NCI-H1105 treated with DMSO at 0.1 percent for 48 hours (cell line): Measurements from ENCODE around the gene NEK6.

Source experiments
- DNase-seq: peaks from one replicate; lab custom pipeline; 2025; lab: John Stamatoyannopoulos, UW

NEK6 gene

DNA sequence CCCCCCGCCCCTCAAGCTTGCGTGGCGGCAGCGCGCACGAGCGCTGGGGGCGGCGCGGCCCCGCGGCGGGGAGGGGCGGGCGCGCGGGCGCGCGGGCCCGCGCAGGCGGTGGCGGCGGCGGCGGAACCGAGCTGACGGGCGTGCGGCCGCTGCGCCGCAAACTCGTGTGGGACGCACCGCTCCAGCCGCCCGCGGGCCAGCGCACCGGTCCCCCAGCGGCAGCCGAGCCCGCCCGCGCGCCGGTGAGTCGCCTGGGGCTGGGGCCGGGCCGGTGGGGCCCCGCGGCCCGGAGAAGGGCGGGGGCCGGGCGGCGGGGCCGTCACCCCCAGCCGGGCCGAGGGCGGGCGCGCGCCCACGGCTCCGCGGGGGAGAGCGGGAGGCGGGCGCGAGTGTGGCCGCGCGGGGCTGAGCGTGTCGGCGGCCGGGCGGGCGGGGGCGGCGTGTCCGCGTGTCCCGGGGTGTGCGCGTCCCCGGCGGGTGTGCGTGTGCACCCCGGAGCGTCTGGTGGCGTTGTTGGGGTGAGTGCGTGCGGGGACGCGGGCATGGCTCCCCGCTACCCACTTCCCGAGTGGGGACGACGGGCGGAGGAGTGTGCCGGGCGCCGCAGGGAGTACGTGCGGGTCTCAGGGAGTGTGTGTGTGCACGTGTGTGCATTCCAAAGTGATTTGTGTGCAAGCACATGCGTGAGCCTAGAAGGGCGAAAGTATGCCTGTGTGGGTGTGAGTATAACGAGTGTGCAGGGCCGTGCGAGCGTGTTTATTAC is at the start of gene NEK6:
NEK6 (plus strand) TSS at position 106 of the 763 bp plus-strand sequence. CDS start 44,016 bp downstream, outside the sequence.
- no peak for DNase-seq

DNA sequence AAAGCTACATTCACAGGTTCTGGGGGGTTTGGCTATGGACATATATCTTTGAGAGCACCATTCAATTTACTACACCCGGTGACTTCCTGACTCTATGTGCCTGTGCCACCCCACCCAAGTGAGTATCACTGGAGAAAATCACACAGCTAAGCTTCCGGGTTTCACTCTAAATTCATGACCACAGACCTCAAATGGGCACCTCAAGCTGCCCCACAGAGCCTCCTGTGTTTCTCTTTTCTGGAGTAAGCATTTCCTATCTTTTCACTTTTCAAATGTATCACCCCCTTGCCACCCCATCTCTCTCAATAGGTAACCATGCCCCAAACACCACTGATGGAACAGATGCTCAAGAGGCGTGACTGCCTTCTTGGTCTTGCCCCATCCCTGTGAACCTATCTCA is 49.2 kb upstream of the NEK6 start:
- no peak for DNase-seq

DNA sequence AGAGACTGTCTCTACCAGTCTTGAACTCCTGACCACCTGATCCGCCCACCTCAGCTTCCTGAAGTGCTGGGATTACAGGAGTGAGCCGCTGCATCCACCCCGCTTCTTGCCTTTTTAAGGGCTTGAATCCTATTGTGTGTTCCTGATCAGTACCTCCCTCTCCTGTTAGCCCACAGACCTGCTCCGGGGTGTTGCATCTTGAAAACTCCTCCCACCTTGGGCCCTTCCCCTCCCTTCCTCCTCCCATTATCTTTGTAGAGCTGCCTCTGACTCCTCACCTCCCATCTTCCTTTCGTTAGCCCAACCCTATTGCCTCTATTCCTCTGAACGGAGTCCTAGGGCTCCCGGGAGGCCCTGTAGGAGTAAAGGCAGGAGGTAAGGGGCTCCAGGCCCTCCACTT is 48.5 kb upstream of the NEK6 start:
- no peak for DNase-seq

DNA sequence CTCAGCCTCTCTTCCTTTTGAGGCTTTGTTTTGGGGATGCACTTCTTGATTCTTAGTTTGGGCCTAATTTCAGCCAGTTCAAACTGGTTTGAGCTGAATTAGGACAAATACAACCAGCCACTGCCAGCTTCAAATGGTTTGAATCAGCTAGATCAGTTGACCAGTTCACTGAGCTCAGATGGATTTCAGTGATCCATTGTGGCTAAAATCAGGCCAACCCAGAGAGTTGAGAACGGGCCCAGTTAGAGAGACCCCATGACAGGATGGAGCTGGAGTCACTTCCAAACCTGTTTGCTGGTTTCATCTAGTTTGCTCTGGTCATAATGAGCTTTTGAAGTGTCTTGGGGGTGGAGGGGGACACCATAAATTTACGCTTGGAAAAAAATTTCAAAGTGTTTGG is 48.0 kb upstream of the NEK6 start:
- no peak for DNase-seq

DNA sequence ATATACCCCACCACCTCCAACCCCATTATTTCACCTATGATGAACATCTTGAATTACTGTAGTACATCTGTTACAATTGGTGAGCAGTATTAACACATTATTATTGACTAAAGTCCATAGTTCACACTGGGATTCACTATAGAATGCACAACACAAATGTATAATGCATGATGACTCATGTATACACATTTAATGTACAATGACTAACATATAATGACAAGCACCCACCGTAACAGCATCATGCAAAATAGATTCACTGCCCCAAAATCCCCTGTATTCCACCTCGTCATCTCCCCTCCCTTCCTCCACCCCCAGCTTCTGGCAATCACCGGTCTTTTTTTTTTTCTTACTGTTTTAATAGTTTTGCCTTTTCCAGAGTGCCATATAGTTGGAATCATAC is 47.1 kb upstream of the NEK6 start:
- DNase-seq = no peak

DNA sequence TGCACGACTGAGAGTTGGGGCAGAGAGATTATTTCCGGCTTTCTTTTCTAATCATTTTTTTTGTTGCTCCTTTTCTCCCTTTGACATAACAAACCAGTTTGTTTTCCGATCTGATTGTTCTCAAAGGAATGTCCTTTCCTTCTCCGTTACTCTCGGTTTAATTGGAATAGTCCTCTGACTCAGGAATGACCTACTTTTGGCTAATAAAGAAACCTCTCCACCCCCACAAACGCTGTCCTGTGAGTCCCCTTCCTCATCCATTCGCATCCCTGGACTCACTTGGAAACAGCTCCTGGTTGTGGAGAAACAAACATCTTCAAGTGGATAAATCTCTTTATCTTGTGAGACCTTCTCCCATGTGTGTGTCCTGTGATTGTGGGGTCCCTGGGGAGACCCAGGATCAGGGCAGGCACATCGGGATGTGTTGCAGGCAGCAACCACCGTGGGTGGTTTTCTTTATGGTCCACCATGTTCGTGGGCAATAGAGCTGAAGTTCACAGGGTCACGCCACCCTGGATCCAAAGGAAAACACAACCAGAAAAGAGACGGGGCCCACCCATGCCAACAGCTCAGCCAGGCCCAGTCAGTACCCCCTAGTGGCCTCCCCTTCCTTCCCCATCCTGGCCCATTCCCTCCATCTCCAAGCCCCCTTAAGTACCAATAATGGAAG is 45.2 kb upstream of the NEK6 start:
- no peak for DNase-seq

DNA sequence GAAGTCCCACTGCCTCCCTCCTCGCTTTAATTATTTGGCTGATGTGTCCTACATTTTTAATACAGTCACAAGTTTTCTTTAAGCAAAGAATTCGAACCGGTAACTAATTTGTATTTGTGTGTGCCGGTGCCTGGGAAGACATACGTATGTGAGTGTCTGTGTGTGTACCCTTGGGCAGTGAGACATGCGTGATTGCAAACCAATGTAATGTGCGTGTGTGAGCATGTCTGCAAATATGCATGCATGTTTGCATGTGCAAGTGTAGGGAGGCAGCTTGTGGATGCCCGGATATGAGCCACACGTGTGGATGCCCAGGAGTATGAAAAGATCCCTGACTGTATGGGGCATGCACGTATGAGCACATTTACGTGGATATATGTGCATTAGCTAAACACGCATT is 44.4 kb upstream of the NEK6 start:
- DNase-seq = no peak

DNA sequence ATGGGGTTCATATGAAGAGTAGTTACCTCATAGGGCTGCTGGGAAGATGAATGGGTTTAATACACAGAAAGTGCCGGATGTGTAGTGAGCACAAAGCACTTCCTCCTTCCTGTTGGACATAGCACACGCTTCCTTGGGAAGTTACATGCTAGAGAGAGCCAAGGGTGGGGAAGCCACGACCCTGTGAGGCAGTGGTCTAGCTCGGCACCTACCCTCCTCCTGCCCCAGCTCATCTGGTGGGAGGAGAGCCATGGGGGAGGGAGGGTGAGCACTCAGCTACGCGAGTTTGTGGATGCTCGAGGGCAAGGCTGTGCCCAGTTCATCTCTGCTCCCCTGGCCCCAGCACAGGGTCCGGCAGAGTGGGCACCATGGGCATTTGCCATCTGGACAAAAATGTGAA is 43.6 kb upstream of the NEK6 start:
- DNase-seq = no peak

DNA sequence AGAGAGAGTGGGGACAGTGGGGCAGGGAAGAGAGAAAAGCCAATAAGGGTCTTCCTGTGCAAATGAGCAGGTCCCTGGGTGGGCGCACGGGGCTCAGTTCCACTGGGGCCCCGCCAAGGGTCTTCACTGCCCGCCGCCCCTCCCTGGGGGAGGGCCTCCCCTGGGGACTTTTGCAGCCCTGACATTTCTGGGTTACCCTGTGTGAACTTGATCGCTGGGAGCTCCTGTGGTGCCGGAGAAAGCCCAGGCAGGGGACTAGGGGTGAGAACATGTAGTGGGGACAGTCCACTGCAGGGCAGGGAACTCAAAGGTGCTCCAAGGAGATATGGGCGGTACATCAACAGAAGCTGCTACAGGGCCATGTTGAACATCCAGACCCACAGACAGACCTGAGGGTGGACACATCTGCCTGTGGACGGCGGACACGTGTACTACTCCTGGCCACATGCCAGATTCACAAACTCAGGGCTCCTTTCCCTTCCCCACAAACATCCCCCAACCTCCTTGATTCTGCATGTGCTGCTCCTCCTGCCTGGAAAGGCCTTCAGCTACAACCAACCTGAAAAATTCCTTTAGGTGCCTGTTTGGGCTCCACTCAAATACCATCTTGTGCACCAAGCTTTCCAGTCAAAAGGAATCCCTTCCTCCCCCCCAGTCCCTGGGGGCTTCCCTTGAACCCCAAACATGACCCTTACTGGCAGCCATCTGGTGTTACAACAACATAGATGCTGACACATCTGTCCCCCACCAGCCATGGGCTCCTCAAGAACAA is 43.0 kb upstream of the NEK6 start:
- DNase-seq = no peak

DNA sequence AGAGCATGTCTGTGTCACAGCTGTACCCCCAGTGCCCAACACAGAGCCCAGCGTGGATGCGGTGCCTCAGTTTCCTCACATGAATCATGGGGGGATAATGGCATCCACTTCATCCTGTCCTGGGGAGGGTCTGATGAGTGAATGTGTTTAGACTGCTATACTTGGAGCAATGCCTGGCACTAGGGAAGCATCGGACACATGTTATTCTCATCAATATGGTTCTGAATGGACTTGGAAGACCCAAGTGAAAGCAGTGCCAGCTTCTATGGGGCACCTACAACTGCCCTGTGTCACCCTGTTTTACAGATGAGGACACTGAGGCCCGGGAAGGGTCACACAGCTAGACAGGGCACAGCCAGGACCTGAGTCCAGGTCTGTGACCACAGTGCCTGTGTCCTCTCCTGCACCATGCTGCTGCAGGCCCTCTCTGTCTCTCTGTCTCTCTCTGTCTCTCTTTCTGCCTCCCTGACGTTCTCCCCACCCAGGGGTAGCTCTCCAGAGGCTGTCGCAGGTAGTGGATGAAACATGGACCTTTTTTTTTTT is 42.3 kb upstream of the NEK6 start:
- DNase-seq = no peak

DNA sequence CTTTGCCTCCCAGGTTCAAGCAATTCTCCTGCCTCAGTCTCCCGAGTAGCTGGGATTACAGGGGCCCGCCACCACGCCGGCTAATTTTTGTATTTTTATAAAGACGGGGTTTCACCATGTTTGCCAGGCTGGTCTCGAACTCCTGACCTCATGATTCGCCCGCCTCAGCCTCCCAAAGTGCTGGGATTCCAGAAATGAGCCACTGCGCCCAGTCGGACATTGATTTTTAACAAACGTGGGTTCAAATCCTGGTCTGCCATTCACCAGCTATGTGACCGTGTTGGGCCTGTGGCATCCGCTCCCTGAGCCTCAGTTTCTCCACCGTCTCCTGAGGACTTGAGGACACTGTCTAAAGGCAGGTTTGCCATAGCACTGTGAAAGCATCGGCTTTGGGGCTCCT is 41.8 kb upstream of the NEK6 start:
- no peak for DNase-seq

DNA sequence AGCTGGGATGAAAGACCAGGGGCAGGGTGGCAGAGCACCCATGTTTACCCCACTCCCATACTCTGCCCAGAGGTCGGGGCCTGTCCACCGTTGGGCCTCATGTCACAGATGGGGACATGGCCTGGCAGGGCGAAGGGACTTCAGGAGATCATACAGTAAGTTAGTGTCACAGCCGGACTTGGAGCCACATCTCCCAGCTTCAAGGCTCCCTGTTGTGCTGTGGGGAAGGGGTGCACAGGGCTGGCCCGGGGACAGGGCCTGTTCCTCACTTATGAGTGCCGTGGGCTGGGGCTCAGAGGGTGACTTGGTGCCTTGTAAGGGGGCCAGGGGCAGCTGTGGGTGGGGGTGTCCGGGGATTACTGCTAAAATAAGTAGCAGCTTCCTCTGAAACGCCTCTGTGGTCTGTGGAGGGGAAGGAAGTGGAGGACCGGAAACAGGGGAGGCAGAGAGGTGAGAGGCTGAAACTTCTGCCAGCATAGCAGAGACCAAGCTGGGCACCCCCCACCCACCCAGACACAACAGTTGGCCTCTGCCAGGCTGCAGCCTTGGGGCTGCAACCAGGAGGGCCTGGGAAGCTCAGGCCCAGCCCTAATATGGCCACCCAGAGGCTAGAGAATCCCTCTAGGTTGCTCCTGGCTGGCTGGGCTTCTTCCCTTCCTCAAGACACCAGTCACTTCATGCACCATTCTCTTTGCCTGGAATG is 41.1 kb upstream of the NEK6 start:
- no peak for DNase-seq

DNA sequence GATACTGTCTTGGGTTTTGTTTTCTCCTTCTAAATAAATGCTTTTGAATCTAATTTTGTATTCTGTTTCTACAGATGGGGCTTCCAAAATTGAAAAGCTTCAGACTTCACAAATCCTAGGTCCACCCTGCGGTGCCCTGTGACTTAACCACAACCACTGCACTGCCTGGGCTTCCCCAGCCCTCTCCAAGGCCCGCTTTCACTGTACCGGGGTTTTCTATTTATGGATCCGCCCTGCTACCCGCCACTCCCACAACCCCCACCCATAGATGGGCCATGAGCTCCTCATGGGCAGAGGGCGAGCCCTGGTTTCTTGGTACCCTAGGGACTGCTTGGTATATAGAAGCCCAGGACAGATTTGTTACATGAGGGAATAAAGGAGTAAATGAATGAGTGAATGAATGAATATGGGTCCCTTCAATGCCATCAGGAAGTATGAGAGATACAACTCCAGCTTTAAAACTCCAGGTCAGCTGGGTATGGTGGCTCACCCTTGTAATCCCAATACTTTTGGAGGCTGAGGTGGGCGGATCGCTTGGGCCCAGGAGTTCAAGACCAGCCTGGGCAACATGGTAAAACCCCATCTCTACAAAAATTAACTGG is 39.8 kb upstream of the NEK6 start:
- DNase-seq = no peak

DNA sequence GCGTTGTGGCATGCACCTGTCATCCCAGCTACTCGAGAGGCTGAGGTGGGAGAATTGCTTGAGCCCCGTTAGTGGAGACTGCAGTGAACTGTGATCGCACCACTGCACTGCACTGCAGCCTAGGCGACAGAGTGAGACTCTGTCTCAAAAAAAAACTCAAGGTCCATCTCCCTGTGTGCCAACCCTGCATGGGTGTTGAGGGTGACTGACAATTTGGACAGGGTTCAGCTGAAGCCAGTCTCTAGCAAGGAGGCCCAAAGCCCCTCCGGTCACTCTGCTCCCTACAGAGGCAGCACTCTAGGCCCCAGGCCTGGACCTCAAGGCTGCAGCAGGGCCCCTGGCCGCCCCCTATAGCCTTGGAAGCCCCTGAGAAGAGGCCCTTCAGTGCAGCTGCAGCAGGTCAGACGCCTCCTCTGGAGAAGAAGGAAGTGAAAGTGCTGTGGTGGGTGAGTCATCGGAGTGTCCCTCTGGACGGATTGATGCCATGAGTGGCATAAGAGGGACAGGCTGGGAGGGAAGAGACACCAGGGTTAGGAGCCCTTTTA is 39.2 kb upstream of the NEK6 start:
- DNase-seq = no peak

DNA sequence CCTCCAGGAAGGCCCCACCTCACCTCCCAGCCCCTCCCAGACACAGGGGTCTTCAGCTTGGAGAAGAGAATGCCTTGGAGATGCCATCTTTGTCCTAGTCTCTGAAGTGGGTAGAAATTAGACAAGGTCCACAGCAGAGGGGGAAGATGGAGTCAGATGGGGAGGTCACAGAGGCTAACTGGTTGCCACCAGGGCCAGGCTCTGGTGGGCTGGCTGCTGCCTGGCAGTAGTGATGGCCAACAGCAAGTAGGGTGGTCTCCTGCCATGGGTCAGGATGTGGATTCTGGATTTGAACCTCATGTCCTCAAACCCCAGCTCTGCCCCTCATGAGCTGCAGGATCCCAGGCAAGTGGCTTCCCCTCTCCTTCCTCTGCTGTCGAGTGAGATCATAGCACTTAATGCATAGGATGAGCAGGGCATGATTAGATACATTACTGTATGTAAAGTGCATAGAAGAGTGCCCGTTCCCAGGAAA is 38.7 kb upstream of the NEK6 start:
- no peak for DNase-seq

DNA sequence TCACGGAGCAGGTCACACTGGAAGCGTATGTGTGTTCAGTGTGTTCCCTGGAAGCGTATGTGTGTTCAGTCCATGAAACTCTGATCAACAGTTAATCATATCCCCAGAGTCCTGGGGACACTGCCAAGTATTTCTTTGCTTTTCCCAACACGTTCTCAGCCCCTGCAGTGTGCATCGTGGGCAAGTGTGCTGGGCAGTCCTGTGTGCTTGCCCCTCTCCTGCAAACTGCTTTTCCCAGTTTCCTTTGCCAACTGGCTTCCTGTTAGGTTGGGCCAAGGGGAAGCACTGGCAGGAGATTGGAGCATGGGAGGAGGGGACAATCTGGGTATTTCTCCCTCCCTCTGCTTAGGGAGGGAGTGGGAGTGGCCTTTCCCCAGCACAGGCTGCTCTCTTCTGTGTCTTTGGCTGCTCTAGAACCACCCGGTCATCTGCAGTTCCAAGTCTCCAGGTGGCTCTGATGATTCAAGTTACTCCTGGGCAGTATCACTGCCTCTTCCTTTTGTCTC is 36.8 kb upstream of the NEK6 start:
- peak; percentile 5 for DNase-seq

DNA sequence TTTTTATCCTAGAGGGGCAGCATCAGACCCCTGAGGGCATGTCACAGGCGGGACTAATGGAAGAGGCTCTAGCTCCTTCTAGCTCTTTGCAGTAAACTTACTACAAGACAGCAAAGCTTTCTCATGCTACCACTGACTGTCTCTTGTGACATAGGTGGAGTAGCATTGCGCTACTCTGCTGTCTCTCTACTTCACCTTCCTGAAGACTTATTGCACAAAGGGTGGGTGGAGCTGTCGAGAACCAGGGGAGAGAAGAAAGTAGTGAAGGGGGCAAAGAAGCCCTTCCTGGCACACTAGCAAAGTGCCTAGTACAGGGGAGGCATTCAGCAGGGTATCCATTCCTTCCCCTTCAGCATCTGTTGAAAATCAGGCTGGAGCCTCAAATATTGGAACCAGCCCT is 36.1 kb upstream of the NEK6 start:
- DNase-seq = no peak

DNA sequence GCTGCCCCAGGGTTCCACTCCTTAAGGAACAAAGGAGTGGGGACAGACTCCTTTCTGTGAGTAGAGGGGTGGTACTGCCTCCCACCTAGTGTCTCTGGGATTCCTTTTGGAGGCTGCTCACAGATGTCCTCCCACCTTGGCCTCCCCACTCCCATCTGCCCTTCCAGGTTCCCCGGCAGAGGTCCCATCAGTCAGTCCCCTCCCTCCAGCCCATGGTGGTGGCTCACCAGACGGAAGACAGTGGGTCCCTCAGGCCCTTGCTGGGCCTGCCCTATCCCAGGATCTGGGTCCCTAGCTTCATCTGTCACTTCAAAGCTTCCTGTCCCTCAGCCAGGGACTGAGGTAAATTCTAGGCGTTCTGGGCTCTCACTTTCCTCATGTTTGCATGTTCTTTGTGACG is 35.6 kb upstream of the NEK6 start:
- no peak for DNase-seq

DNA sequence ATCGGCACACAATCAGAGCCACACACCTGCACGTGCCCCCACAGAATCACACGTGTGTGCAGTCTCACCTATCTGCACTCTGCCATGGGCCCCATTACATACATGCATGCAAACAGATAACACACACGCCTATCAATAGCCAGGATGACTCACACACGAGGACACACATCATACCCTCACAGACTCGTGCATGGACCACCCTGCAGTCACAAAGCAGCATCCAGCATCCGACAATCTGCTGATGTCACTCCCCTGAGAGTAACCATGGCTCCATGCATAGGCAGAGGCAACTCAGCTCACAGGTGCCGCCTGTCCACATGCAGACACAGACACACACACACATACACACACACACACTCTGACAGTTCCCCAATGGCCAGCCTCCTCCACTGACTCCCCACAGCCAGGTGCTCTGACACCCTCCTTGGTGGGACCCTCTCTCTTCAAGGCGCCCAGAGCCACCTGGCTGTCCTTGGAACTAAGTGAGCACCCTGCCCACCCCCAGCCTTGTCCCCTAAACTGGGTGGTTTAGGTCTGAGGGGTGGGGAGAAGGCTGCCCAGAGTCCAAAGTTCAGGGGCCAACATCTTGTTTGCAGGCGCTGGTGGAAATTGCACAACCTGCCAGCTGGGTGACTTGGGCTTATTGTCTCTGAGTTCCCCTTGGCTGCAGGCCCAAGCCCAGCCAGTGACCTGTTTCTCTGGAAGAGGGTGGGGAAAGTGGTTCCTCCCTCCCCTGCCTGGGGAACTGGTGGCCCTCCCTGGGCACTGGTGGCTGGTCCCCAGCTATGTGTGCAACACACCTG is 34.6 kb upstream of the NEK6 start:
- DNase-seq = peak; percentile 43

DNA sequence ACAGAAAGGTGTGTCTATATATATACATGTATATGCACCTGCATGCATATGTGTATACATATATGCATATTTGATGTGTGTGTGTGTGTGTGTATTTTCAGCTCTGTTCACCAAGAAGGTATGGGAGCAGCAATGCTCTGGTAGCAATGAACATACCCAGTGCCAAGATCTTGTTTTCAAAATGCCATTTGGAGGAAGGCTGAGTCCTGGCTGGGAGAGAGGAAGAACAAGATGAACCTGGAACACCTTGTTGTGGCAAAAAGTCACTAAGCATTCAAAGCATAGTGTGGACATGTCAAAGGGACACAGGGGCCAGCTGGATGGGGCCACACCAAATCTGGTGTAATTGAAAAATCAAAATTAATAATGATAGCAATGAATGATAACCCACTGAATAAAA is 31.8 kb upstream of the NEK6 start:
- no peak for DNase-seq
